GM19035 (cell line): ENCODE measurements around the gene KRT34.
"Not testable (repeated sequence)": the region's sequence is repeated elsewhere in the genome, so short reads cannot be mapped to it uniquely, and the experiment has no call there.

Experiments
- ATAC-seq: cut with Tn5 transposase; IDR thresholded peaks from one replicate; pipeline ENCODE4 v1.9.1; 2021; ENCODE audit not compliant: unreplicated experiment

Gene KRT34

GRCh38 chr17:41381943-41382342 is at the start of gene KRT34:
TSS of gene KRT34 (minus strand) at chr17:41382306. CDS start at chr17:41382246, 60 bp downstream.
- ATAC-seq, result not testable (repeated sequence)

GRCh38 chr17:41430376-41430775 is 48.3 kb upstream of the KRT34 start:
- ATAC-seq, result not testable (repeated sequence)

- no peak for ATAC-seq
These were observed 47.6 kb upstream of the KRT34 start for GRCh38 chr17:41429667-41430066.

- no peak for ATAC-seq
These were observed 46.6 kb upstream of the KRT34 start for GRCh38 chr17:41428591-41429291.

GRCh38 chr17:41424111-41424635 is 42.1 kb upstream of the KRT34 start, which contains the start of gene KRT37:
TSS of gene KRT37 (minus strand) at chr17:41424585. CDS start at chr17:41424523, 62 bp downstream.
- ATAC-seq, result no peak

GRCh38 chr17:41422586-41422985 is 40.5 kb upstream of the KRT34 start:
- ATAC-seq, result not testable (repeated sequence)

- no peak for ATAC-seq
These were observed 39.5 kb upstream of the KRT34 start for GRCh38 chr17:41421617-41422016.

GRCh38 chr17:41421116-41421515 is 39.0 kb upstream of the KRT34 start:
- no peak for ATAC-seq

- no peak for ATAC-seq
These were observed 38.0 kb upstream of the KRT34 start for GRCh38 chr17:41420134-41420533.

GRCh38 chr17:41419716-41420115 is 37.6 kb upstream of the KRT34 start:
- no peak for ATAC-seq

GRCh38 chr17:41418116-41418860 is 36.2 kb upstream of the KRT34 start:
- ATAC-seq, result no peak

GRCh38 chr17:41417576-41418015 is 35.5 kb upstream of the KRT34 start:
- ATAC-seq, result no peak

- ATAC-seq, result no peak
These were observed 35.0 kb upstream of the KRT34 start for GRCh38 chr17:41417127-41417526.

- no peak for ATAC-seq
These were observed 34.4 kb upstream of the KRT34 start for GRCh38 chr17:41416479-41416878.

GRCh38 chr17:41415833-41416335 is 33.8 kb upstream of the KRT34 start:
- no peak for ATAC-seq

- ATAC-seq, result no peak
These were observed 33.3 kb upstream of the KRT34 start for GRCh38 chr17:41415411-41415810.

- ATAC-seq, result no peak
These were observed 31.9 kb upstream of the KRT34 start for GRCh38 chr17:41413982-41414381.

GRCh38 chr17:41413353-41413957 is 31.3 kb upstream of the KRT34 start:
- no peak for ATAC-seq

GRCh38 chr17:41411072-41411840 is 29.1 kb upstream of the KRT34 start:
- ATAC-seq, result no peak

- ATAC-seq, result no peak
These were observed 25.1 kb upstream of the KRT34 start for GRCh38 chr17:41407226-41407625.

- no peak for ATAC-seq
These were observed 24.1 kb upstream of the KRT34 start for GRCh38 chr17:41406205-41406604.
